ENCODE measurements around the gene NIPA2. TPM values are rescaled to one million over a fixed set of nuclear protein-coding genes. Genes with fewer than 3 reads are reported as not detected.

NIPA2 gene
- total RNA-seq, 4 donors from 2014 or later = 29.9 to 41.3 (median 34.5) TPM

GRCh38 chr15:22856659-22857058 lies 18.2 kb downstream of the NIPA2 start:
- 53% methylated on average over 1 of the region's 1 CpG for WGBS
- no peak for TF ChIP-seq CTCF (IDR thresholded peaks at IDR 0.05)
- no peak for TF ChIP-seq POLR2A (IDR thresholded peaks at IDR 0.05; ENCODE audit: low read depth)
- TF ChIP-seq POLR2AphosphoS5 (IDR thresholded peaks at IDR 0.05) = no peak
- no peak for TF ChIP-seq EP300 (IDR thresholded peaks at IDR 0.05)
- no peaks in the 10 kb centered on the region for H3K27me3 ChIP-seq
- intact Hi-C loops (cut with DNase I) = no loop called here
- no peaks in the 10 kb centered on the region for H3K9me3 ChIP-seq
- H3K4me3 ChIP-seq = no peak overlapping the region
- no peak overlapping the region for H3K27ac ChIP-seq (replicated peaks in 1 of 4)
- H3K36me3 ChIP-seq = peaks cover 54 to 95% (median 74%) of the 10 kb centered on the region in 4 donors
- no peaks in the 10 kb centered on the region for H3K4me1 ChIP-seq
- DNase-seq (ENCODE audit: extremely low spot score) = no peak

- Histone ChIP-seq H3K27ac (replicated peaks in 1 of 4) (no peak overlapping the region), H3K27me3 (no peaks in the 10 kb centered on the region), H3K4me1 (no peaks in the 10 kb centered on the region), H3K36me3 (peaks cover 18 to 95% (median 58%) of the 10 kb centered on the region in 4 donors), H3K9me3 (no peaks in the 10 kb centered on the region), H3K4me3 (no peak overlapping the region)
- DNase-seq (ENCODE audit: extremely low spot score) = no peak
- intact Hi-C loops (cut with DNase I) = no loop called here
- 81% methylated on average over 2 of the region's 2 CpGs for WGBS
- TF ChIP-seq EP300 (IDR thresholded peaks at IDR 0.05) (no peak), POLR2A (IDR thresholded peaks at IDR 0.05; ENCODE audit: low read depth) (no peak), POLR2AphosphoS5 (IDR thresholded peaks at IDR 0.05) (no peak), CTCF (IDR thresholded peaks at IDR 0.05) (no peak)
Observed at GRCh38 chr15:22861161-22861560, 22.7 kb downstream of the NIPA2 start.

- H3K36me3 ChIP-seq = peaks cover 24 to 98% (median 65%) of the 10 kb centered on the region in 4 donors
Observed at GRCh38 chr15:22863356-22863755, 24.9 kb downstream of the NIPA2 start.

GRCh38 chr15:22866079-22866478 lies 27.6 kb downstream of the NIPA2 start:
- intact Hi-C loops (cut with DNase I) = no loop called here
- Histone ChIP-seq H3K36me3 (peaks cover 22 to 94% (median 66%) of the 10 kb centered on the region in 4 donors), H3K4me1 (peaks cover 0 to 12% (median 8%) of the 10 kb centered on the region in 4 donors), H3K27ac (replicated peaks in 1 of 4) (no peak overlapping the region), H3K4me3 (no peak overlapping the region), H3K27me3 (no peaks in the 10 kb centered on the region), H3K9me3 (no peaks in the 10 kb centered on the region)
- no peak for TF ChIP-seq CTCF (IDR thresholded peaks at IDR 0.05)
- DNase-seq (ENCODE audit: extremely low spot score) = no peak
- WGBS = 91% methylated on average over 7 of the region's 7 CpGs

More at GRCh38 chr15:22863356-22863755, 24.9 kb downstream of the NIPA2 start:
- no peak for DNase-seq (ENCODE audit: extremely low spot score)
- Histone ChIP-seq H3K4me1 (peaks cover 0 to 1% (median under 1%) of the 10 kb centered on the region in 4 donors), H3K27me3 (no peaks in the 10 kb centered on the region), H3K4me3 (no peak overlapping the region), H3K9me3 (no peaks in the 10 kb centered on the region), H3K27ac (replicated peaks in 1 of 4) (no peak overlapping the region)
- 90% methylated on average over 3 of the region's 3 CpGs for WGBS
- intact Hi-C loops (cut with DNase I) = no loop called here
- TF ChIP-seq CTCF (IDR thresholded peaks at IDR 0.05) (no peak), EP300 (IDR thresholded peaks at IDR 0.05) (no peak), POLR2A (IDR thresholded peaks at IDR 0.05; ENCODE audit: low read depth) (no peak), POLR2AphosphoS5 (IDR thresholded peaks at IDR 0.05) (no peak)

- intact Hi-C loops (cut with DNase I) = no loop called here
- H3K4me1 ChIP-seq = peaks cover 0 to 12% (median 8%) of the 10 kb centered on the region in 4 donors
- no peaks in the 10 kb centered on the region for H3K9me3 ChIP-seq
- H3K36me3 ChIP-seq = peaks cover 31 to 94% (median 80%) of the 10 kb centered on the region in 4 donors
- 89% methylated on average over 6 of the region's 6 CpGs for WGBS
- DNase-seq (ENCODE audit: extremely low spot score) = no peak
- TF ChIP-seq CTCF (IDR thresholded peaks at IDR 0.05) = no peak
- no peak for TF ChIP-seq POLR2AphosphoS5 (IDR thresholded peaks at IDR 0.05)
- no peak for TF ChIP-seq EP300 (IDR thresholded peaks at IDR 0.05)
- TF ChIP-seq POLR2A (IDR thresholded peaks at IDR 0.05; ENCODE audit: low read depth) = no peak
- H3K4me3 ChIP-seq = no peak overlapping the region
- H3K27ac ChIP-seq (replicated peaks in 1 of 4) = no peak overlapping the region
- no peaks in the 10 kb centered on the region for H3K27me3 ChIP-seq
Observed at GRCh38 chr15:22867886-22868285, 29.4 kb downstream of the NIPA2 start.
